ENCODE measurements around the gene RTN4IP1. TPM values are rescaled to one million over a fixed set of nuclear protein-coding genes. Genes with fewer than 3 reads are reported as not detected.

Gene RTN4IP1
- total RNA-seq, 4 donors from 2014 or later = 3.3 to 7.1 (median 6.8) TPM

Small RNA genes lying within 50 kb of the gene (small RNA-seq; reads per million reads assigned to genes)
- gene RNU6-527P = not detected

Other genes starting within 250 kb of the RTN4IP1 start
- gene QRSL1, start 80 bp upstream of the RTN4IP1 start, total RNA-seq = 10 to 100 TPM in 3 of 4 donors, 1 to 10 TPM in 1; 9.6 to 14.0 (median 11.1) TPM